Esophagus squamous epithelium (tissue), 4 donors: ENCODE measurements around the gene VIPR2.

Experiments
- POLR2A ChIP-seq, 4 donors: fragments of 450-650 bp; IDR thresholded peaks; one replicate each; pipeline ENCODE4 v1.6.1; 2017; ENCODE audit warnings: antibody characterized with exemption in 4 of 4, mild to moderate bottlenecking in 4 of 4, moderate library complexity in 3 of 4
- TF ChIP-seq, protein P1 (sequence below), 6 experiments: fragments of 450-650 bp in 4 of 6; fragments of 200-600 bp in 2 of 6; sonication (generic) in 2 of 6; IDR thresholded peaks; one replicate each; pipeline ENCODE4 v1.5.1; 2016 to 2019; ENCODE audit warnings: antibody characterized with exemption in 6 of 6, mild to moderate bottlenecking in 4 of 6, moderate library complexity in 4 of 6

DNA sequence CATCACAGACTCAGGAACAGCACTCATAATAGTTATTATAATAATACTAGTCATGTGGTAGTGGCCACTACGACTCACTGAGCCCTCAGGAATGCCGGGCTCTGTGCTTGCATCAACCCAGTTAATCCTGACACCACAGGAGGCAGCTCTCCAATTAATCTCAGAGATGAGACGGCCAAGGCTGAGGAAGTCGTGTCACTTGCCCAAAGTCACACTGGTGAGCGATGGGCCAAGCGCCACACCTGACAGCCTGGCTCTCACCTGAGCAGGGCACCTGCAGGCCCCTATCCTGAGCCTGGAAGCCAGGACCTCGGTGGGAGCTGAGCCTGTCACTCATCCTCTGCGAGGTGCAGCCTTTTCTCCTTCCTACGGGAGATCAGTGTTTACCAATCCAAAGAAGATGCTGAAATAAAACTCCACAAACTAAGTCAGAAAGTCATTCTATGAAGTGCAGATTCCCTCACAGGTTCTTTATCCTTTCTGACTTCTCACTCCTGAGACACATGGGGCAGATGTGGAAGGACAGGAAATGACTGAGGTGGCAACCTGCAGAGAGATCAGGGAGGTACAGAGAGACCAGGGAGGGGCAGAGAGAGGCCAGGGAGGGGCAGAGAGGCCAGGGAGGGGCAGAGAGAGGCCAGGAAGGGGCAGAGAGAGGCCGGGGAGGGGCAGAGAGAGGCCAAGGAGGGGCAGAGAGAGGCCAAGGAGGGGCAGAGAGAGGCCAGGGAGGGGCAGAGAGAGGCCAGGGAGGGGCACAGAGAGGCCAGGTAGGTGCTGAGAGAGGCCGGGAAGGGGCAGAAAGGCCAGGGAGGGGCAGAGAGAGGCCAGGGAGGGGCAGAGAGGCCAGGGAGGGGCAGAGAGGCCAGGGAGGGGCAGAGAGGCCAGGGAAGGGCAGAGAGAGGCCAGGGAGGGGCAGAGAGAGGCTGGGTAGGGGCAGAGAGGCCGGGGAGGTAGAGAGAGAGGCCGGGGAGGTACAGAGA lies 38.5 kb downstream of the VIPR2 start:
- TF ChIP-seq, protein P1, sequence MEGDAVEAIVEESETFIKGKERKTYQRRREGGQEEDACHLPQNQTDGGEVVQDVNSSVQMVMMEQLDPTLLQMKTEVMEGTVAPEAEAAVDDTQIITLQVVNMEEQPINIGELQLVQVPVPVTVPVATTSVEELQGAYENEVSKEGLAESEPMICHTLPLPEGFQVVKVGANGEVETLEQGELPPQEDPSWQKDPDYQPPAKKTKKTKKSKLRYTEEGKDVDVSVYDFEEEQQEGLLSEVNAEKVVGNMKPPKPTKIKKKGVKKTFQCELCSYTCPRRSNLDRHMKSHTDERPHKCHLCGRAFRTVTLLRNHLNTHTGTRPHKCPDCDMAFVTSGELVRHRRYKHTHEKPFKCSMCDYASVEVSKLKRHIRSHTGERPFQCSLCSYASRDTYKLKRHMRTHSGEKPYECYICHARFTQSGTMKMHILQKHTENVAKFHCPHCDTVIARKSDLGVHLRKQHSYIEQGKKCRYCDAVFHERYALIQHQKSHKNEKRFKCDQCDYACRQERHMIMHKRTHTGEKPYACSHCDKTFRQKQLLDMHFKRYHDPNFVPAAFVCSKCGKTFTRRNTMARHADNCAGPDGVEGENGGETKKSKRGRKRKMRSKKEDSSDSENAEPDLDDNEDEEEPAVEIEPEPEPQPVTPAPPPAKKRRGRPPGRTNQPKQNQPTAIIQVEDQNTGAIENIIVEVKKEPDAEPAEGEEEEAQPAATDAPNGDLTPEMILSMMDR (IDR thresholded peaks at IDR 0.05) = no peak
- TF ChIP-seq POLR2A (IDR thresholded peaks at IDR 0.05) = no peak
